Psoas muscle (tissue), 8 donors: ENCODE measurements around the gene PTGES3L. TPM values are rescaled to one million over a fixed set of nuclear protein-coding genes. Genes with fewer than 3 reads are reported as not detected.
A peak's percentile ranks its signal among the peaks of the same experiment; 100 is the strongest.
"Not testable (repeated sequence)": the region's sequence is repeated elsewhere in the genome, so short reads cannot be mapped to it uniquely, and the experiment has no call there.

ENCODE experiments used
- ATAC-seq, 4 donors: fragments of 200-7000 bp; cut with Tn5 transposase; one replicate each; pipeline ENCODE4 v1.9.1; 2020; ENCODE audit warnings: moderate library complexity in 3 of 4, mild to moderate bottlenecking in 2 of 4
- DNase-seq, 2 donors: peaks; one replicate each; pipeline ENCODE4 v3.0.0-alpha.2; 2020
- H3K27ac ChIP-seq: fragments of 200-600 bp; one replicate; pipeline ENCODE4 v1.8.0; 2022
- H3K27me3 ChIP-seq, 3 donors: fragments of 200-600 bp in 1 of 3; one replicate each; pipeline versions ENCODE4 v1.6.1 to v1.8.0; 2013 to 2022; ENCODE audit warnings: low read length in 2 of 3, mild to moderate bottlenecking in 2 of 3, moderate library complexity in 1 of 3; ENCODE audit not compliant: insufficient read depth in 3 of 3
- H3K36me3 ChIP-seq, 2 donors: fragments of 200-600 bp in 1 of 2; one replicate each; pipeline versions ENCODE4 v1.6.1 to v1.8.0; 2013 to 2022; ENCODE audit warnings: low read depth in 1 of 2, mild to moderate bottlenecking in 1 of 2, moderate library complexity in 1 of 2; ENCODE audit not compliant: insufficient read depth in 1 of 2
- H3K4me1 ChIP-seq: fragments of 200-600 bp; one replicate; pipeline ENCODE4 v1.8.0; 2022
- H3K4me3 ChIP-seq: fragments of 200-600 bp; one replicate; pipeline ENCODE4 v1.8.0; 2022; ENCODE audit warnings: mild to moderate bottlenecking
- H3K9me3 ChIP-seq: fragments of 200-600 bp; one replicate; pipeline ENCODE4 v1.8.0; 2022
- CTCF ChIP-seq: fragments of 200-600 bp; IDR thresholded peaks from one replicate; pipeline ENCODE4 v1.8.0; 2022; ENCODE audit warnings: antibody characterized with exemption
- WGBS, 3 donors: extraction: QIAGEN DNeasy Blood & Tissue Kit; methylation state at CpG; one replicate each; pipeline versions ENCODE4 v1.1.6 to v1.1.7; 2013; 5-methylcytosine and 5-hydroxymethylcytosine counted together
- intact Hi-C, 2 donors: fragments of 100-400 bp; cut with DNase I; formaldehyde crosslinking; loops; one replicate each; pipeline versions ENCODE4 v1.11.0 to v1.14.2; 2022
- polyA plus RNA-seq, 3 donors: library from polyadenylated mRNA; stranded (reverse); fragments of 200-250 nt; gene quantifications; one replicate each; pipeline ENCODE4 v1.2.3, GENCODE V29; 2013
- total RNA-seq, 4 donors: library from RNA; stranded (reverse); fragmentation: NEBNext Ultra II Directional in 2 of 4; extraction: Animal tissue kit (Norgen Biotek cat#: 25700) in 2 of 4; gene quantifications; one replicate each; pipeline versions ENCODE4 v1.2.1 to v1.2.4, GENCODE V29; 2021 to 2023
- donor health status: healthy with polysubstance abuse.
- donor health status: DM: no; HTN: no; CAD: no; lungs with moderate emphysema.
- donor health status: Bipolar disorder and iron deficiency.
- donor health status: healthy.
- donor health status: DM: yes; HTN: yes; CAD: no.
- donor health status: DM: no; HTN: no; CAD: no.
- donor health status: DM: no; HTN: no; CAD: no.
- donor health status: DM: yes; HTN: yes; CAD: no.

Gene PTGES3L
- total and polyA plus RNA-seq, 7 donors: 43.7 to 66.0 (median 48.7) TPM

DNA sequence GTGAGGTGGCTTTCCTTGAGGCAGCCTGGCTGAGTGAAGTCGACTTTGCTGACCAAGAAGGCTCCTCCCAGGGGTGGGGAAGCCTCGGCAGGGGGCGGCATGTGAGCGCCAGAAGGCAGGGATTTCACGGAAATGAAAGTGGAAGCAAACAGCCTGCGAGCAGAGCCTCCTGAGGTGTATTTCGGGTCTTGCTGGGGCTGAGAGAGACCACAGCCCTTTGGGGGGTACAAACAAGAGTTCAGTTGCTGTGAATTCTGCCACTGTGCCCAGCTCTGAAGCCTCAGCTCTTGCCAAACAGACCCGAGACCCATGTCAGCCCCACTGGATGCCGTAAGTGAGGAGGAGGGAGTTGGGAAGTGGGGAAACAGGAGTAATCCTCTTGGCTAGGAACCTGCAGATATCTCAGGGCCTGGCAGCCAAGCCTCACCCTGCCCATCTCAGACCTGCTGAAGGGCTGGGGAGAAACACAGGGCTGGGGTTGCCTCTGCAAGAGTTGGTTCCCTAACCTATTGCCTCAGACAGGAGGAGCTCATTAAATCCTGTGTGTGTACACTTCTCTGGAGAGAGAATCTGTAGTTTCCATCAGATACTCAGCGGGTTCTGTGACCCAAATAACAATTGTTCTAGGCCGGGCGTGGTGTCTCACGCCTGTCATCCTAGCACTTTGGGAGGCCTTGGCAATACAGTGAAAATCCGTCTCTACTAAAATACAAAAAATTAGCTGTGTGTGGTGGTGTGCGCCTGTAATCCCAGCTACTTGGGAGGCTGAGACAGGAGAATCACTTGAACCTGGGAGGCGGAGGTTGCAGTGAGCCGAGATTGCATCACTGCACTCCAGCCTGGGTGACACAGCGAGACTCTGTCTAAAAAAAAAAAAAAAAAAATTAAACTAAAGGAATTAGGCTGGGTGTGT, 27.0 kb upstream of the PTGES3L start, which contains the start of gene IFI35:
Gene IFI35, plus strand, starts transcription at position 146 of the 913 bp plus-strand sequence. Its CDS starts 164 bp downstream, at position 310.
- 37 to 38% (median 37%) methylated on average over 18 of the region's 18 CpGs for WGBS, 3 donors
- H3K27me3 ChIP-seq: no peaks in the 10 kb centered on the region
- TF ChIP-seq CTCF: peak; percentile 25
- H3K36me3 ChIP-seq: peaks cover 3 to 28% of the 10 kb centered on the region in 2 donors
- H3K4me1 ChIP-seq: peaks cover 13% of the 10 kb centered on the region
- H3K9me3 ChIP-seq: no peaks in the 10 kb centered on the region
- DNase-seq (peak; percentile 83 to 87), ATAC-seq (peak; percentile 47 to 71 (median 64))
- intact Hi-C loops: no loop called here
- peak within 1 kb of the TSS; percentile 70 for H3K27ac ChIP-seq
- peak within 1 kb of the TSS; percentile 66 for H3K4me3 ChIP-seq

GRCh38 chr17:43003542-43004172, 23.8 kb upstream of the PTGES3L start:
- H3K27ac ChIP-seq: peak overlapping the region; percentile 5

GRCh38 chr17:43000894-43001293, 21.0 kb upstream of the PTGES3L start:
- not testable (repeated sequence) for DNase-seq

More at GRCh38 chr17:43003542-43004172, 23.8 kb upstream of the PTGES3L start:
- H3K27me3 ChIP-seq: no peaks in the 10 kb centered on the region
- WGBS, 3 donors: 66 to 81% (median 71%) methylated on average over 5 of the region's 5 CpGs
- no peak for TF ChIP-seq CTCF
- H3K9me3 ChIP-seq: no peaks in the 10 kb centered on the region
- intact Hi-C loops: no loop called here
- no peak overlapping the region for H3K4me3 ChIP-seq
- peaks cover 29% of the 10 kb centered on the region for H3K4me1 ChIP-seq
- DNase-seq (peak; percentile 53 to 70), ATAC-seq (peak; percentile 48 to 70 (median 60))
- peaks cover 6 to 55% of the 10 kb centered on the region in 2 donors for H3K36me3 ChIP-seq

GRCh38 chr17:42999003-42999525, 19.2 kb upstream of the PTGES3L start:
- peak overlapping the region; percentile 96 for H3K27ac ChIP-seq
- H3K36me3 ChIP-seq: peaks cover 6 to 55% of the 10 kb centered on the region in 2 donors
- no peaks in the 10 kb centered on the region for H3K27me3 ChIP-seq
- H3K4me1 ChIP-seq: peaks cover 21% of the 10 kb centered on the region
- peak overlapping the region; percentile 93 for H3K4me3 ChIP-seq
- no peak for ATAC-seq
- intact Hi-C loops: no loop called here
- 10 to 11% (median 11%) methylated on average over 10 of the region's 10 CpGs for WGBS, 3 donors
- no peaks in the 10 kb centered on the region for H3K9me3 ChIP-seq
- no peak for DNase-seq
- TF ChIP-seq CTCF: no peak

More at GRCh38 chr17:43000894-43001293, 21.0 kb upstream of the PTGES3L start:
- H3K27ac ChIP-seq: peak overlapping the region; percentile 53
- H3K27me3 ChIP-seq, ATAC-seq, H3K9me3 ChIP-seq, H3K4me3 ChIP-seq, intact Hi-C loops: not testable (repeated sequence)
- 91 to 97% (median 92%) methylated on average over 13 of the region's 13 CpGs for WGBS, 3 donors
- H3K4me1 ChIP-seq: peaks cover 21% of the 10 kb centered on the region
- H3K36me3 ChIP-seq: peaks cover 6 to 55% of the 10 kb centered on the region in 2 donors
